ENCODE data around the gene GOLGA5.

DNA sequence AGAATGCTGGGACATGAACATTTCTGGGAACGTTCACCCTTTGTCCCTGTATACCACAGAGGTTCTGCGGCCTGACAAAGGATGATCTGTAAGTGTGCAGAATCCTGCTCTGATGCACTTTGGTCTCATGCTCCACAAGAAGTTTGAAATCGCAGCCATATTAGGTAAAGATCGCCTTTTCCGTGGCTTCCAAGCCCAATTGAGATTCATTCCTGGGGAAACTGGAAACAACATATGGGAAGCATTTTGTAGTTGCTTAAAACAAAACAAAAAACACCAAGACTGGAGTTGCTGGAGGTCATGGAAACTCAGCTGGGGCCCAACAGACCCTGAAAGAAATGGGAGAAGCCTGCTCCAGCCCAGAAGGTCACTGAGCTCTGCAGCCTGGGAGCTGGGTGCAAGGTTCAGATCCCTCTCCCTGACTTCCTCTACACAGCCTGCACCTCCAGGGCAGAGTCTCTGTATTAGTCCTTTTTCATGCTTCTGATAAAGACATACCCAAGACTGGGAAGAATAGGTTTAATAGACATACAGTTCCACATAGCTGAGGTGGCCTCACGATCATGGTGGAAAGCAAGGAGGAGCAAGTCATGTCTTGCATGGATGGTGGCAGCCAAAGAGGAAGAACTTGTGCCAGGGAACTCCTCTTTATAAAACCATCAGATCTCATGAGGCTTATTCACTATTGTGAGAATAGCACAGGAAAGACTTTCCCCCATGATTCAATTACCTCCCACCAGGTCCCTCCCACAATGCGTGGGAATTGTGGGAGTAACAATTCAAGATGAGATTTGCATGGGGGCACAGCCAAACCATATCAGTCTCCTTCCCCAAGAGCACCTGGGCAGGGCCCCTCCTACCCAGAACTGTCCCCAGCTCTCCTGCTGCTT, 68.0 kb downstream of the GOLGA5 start:
- no peak for TF ChIP-seq POLR2A (IDR thresholded peaks at IDR 0.05)
- TF ChIP-seq CTCF (IDR thresholded peaks at IDR 0.05), result no peak
